GM19025 (cell line): Measurements from ENCODE around the gene ZBTB11.
"Not testable (repeated sequence)": the region's sequence is repeated elsewhere in the genome, so short reads cannot be mapped to it uniquely, and the experiment has no call there.

Experiments
- ATAC-seq: cut with Tn5 transposase; IDR thresholded peaks from one replicate; pipeline ENCODE4 v1.9.1; 2021; ENCODE audit warnings: mild to moderate bottlenecking, low read depth, moderate library complexity; ENCODE audit not compliant: unreplicated experiment

The ZBTB11 gene

GRCh38 chr3:101693540-101693939, 16.6 kb upstream of the ZBTB11 start:
- not testable (repeated sequence) for ATAC-seq

GRCh38 chr3:101691685-101692671, 15.0 kb upstream of the ZBTB11 start:
- not testable (repeated sequence) for ATAC-seq

- ATAC-seq: no peak
Measured at GRCh38 chr3:101690972-101691371, 14.0 kb upstream of the ZBTB11 start.

GRCh38 chr3:101689286-101689685, 12.4 kb upstream of the ZBTB11 start:
- ATAC-seq: no peak

GRCh38 chr3:101687142-101687931, 10.4 kb upstream of the ZBTB11 start:
- ATAC-seq: no peak

GRCh38 chr3:101685870-101686307, 9.0 kb upstream of the ZBTB11 start:
- ATAC-seq: peak; percentile 3

GRCh38 chr3:101685050-101685400, 8.1 kb upstream of the ZBTB11 start:
- ATAC-seq: no peak

GRCh38 chr3:101680466-101680865, 3.5 kb upstream of the ZBTB11 start:
- no peak for ATAC-seq

- not testable (repeated sequence) for ATAC-seq
Measured at GRCh38 chr3:101678837-101679236, 1.9 kb upstream of the ZBTB11 start.

- ATAC-seq: no peak
Measured at GRCh38 chr3:101677436-101678286, 729 bp upstream of the ZBTB11 start.

GRCh38 chr3:101676216-101676764, 642 bp downstream of the ZBTB11 start:
- peak; percentile 82 for ATAC-seq

GRCh38 chr3:101675709-101676215, 1.2 kb downstream of the ZBTB11 start:
- no peak for ATAC-seq

GRCh38 chr3:101674518-101674917, 2.4 kb downstream of the ZBTB11 start:
- ATAC-seq: no peak

GRCh38 chr3:101673953-101674352, 3.0 kb downstream of the ZBTB11 start:
- ATAC-seq: no peak

GRCh38 chr3:101671014-101671413, 5.9 kb downstream of the ZBTB11 start:
- no peak for ATAC-seq

- no peak for ATAC-seq
Measured at GRCh38 chr3:101667844-101668243, 9.1 kb downstream of the ZBTB11 start.

- ATAC-seq: no peak
Measured at GRCh38 chr3:101667331-101667730, 9.6 kb downstream of the ZBTB11 start.

GRCh38 chr3:101665851-101666250, 11.1 kb downstream of the ZBTB11 start:
- peak; percentile 56 for ATAC-seq

- peak; percentile 27 for ATAC-seq
Measured at GRCh38 chr3:101665357-101665756, 11.6 kb downstream of the ZBTB11 start.

GRCh38 chr3:101660714-101661113, 16.2 kb downstream of the ZBTB11 start:
- no peak for ATAC-seq
